HepG2 (cell line): ENCODE results near the gene VAC14. TPM values are rescaled to one million over a fixed set of nuclear protein-coding genes. Genes with fewer than 3 reads are reported as not detected.

Source experiments
- CTCF ChIP-seq: sonication (generic); formaldehyde crosslinking; IDR thresholded peaks from 2 replicates; pipeline ENCODE4 v1.5.0; 2020; ENCODE audit warnings: mild to moderate bottlenecking, missing genetic modification reagents, moderate library complexity
- GLMP ChIP-seq: sonication (generic); formaldehyde crosslinking; IDR thresholded peaks from 2 replicates; pipeline ENCODE4 v1.9.0; 2021; ENCODE audit warnings: missing genetic modification reagents, mild to moderate bottlenecking, borderline replicate concordance
- GRHL1 ChIP-seq: sonication (generic); formaldehyde crosslinking; conservative IDR thresholded peaks from 2 replicates; pipeline ENCODE4 v1.8.0; 2022; ENCODE audit warnings: missing genetic modification reagents
- KDM2A ChIP-seq: sonication (generic); formaldehyde crosslinking; IDR thresholded peaks from 2 replicates; pipeline ENCODE4 v1.4.0; 2020; ENCODE audit warnings: low read depth, missing genetic modification reagents, borderline replicate concordance
- NFAT5 ChIP-seq: sonication (generic); formaldehyde crosslinking; IDR thresholded peaks from 2 replicates; pipeline ENCODE4 v1.4.0; 2020; ENCODE audit warnings: missing genetic modification reagents
- REST ChIP-seq, 2 experiments: IDR thresholded peaks; 2 replicates each; pipeline ENCODE4 v1.6.1; 2011 to 2012; ENCODE audit warnings: low read length in 2 of 2, borderline replicate concordance in 1 of 2, low read depth in 1 of 2, mild to moderate bottlenecking in 1 of 2, moderate library complexity in 1 of 2
- SIX4 ChIP-seq: sonication (generic); formaldehyde crosslinking; IDR thresholded peaks from 2 replicates; pipeline ENCODE4 v1.4.0; 2020; ENCODE audit warnings: missing genetic modification reagents
- SOX6 ChIP-seq, 2 experiments: fragments of 450-650 bp in 1 of 2; sonication (generic) in 1 of 2; formaldehyde crosslinking in 1 of 2; IDR thresholded peaks; 2 replicates each; pipeline versions ENCODE4 v1.4.0 to v1.6.1; 2017 to 2020; ENCODE audit warnings: antibody characterized with exemption in 1 of 2, mild to moderate bottlenecking in 1 of 2, missing genetic modification reagents in 1 of 2
- ZNF17 ChIP-seq: sonication (generic); formaldehyde crosslinking; IDR thresholded peaks from 2 replicates; pipeline ENCODE4 v1.5.0; 2020; ENCODE audit warnings: mild to moderate bottlenecking, missing genetic modification reagents
- ZNF207 ChIP-seq: fragments of 450-650 bp; IDR thresholded peaks from 2 replicates; pipeline ENCODE4 v1.6.1; 2016; ENCODE audit warnings: antibody characterized with exemption, borderline replicate concordance
- ZNF678 ChIP-seq: sonication (generic); formaldehyde crosslinking; IDR thresholded peaks from 2 replicates; pipeline ENCODE4 v1.4.0; 2020; ENCODE audit warnings: mild to moderate bottlenecking, missing genetic modification reagents
- ZNF740 ChIP-seq: sonication (generic); formaldehyde crosslinking; IDR thresholded peaks from 2 replicates; pipeline ENCODE4 v1.4.0; 2020; ENCODE audit warnings: missing genetic modification reagents
- polyA plus RNA-seq, 8 experiments: library from polyadenylated mRNA; depleted of rRNA in 3 of 8; stranded (reverse) in 7 of 8; unstranded in 1 of 8; fragments of >200 nt; fragmentation: Illumina TruSeq in 4 of 8; extraction: Trizol in 4 of 8; gene quantifications; 2 replicates each; pipeline versions ENCODE4 v1.2.1 to v1.2.3, GENCODE V29; 2011 to 2016; ENCODE audit warnings: low read depth in 4 of 8, missing spikeins in 1 of 8, mixed read lengths in 1 of 8; ENCODE audit not compliant: insufficient read depth in 1 of 8
- total RNA-seq, 5 experiments: library from RNA; depleted of rRNA; stranded (reverse); fragments of >200 nt; fragmentation: Illumina TruSeq; extraction: Trizol; gene quantifications; 2 replicates each; pipeline ENCODE4 v1.2.3, GENCODE V29; 2016; ENCODE audit warnings: low read depth in 1 of 5

Gene VAC14
- total and polyA plus RNA-seq, 2 of the 13 experiments (the other 11 are each of a cell fraction or from before 2014, with no cell fraction given) = 23.5 to 24.6 TPM

GRCh38 chr16:70656712-70657263 is 144.2 kb downstream of the VAC14 start (continued):
- TF ChIP-seq REST (IDR thresholded peaks at IDR 0.05; ENCODE audit: borderline replicate concordance in 1 of 2, low read depth in 1 of 2, low read length in 2 of 2) (no peak), ZNF678 (CRISPR knock-in tag) (no peak), GRHL1 (no peak), SOX6 (IDR thresholded peaks at IDR 0.05) (no peak), SOX6 (CRISPR knock-in tag; IDR thresholded peaks at IDR 0.05) (peak; percentile 59), SIX4 (CRISPR knock-in tag) (no peak), KDM2A (CRISPR knock-in tag) (peak; percentile 67), ZNF17 (CRISPR knock-in tag) (no peak), ZNF740 (CRISPR knock-in tag) (peak; percentile 74; the same call in 1 of the 2 replicates), ZNF207 (0 out of 2 replicates have a peak, but pooled peaks have one; percentile 28), NFAT5 (no peak), CTCF (CRISPR knock-in tag) (peak; percentile 96), GLMP (CRISPR knock-in tag) (no peak)
